ENCODE data around the gene MYLK. TPM values are rescaled to one million over a fixed set of nuclear protein-coding genes. Genes with fewer than 3 reads are reported as not detected.

Gene MYLK
- total and polyA plus RNA-seq, 2 of the 4 experiments (the other 2 are of a cell fraction), result 299 to 484 TPM

GRCh38 chr3:123758081-123758564 lies 126.0 kb downstream of the MYLK start:
- peak overlapping the region; percentile 78 to 84 for H4K8ac ChIP-seq (ENCODE audit: low read depth in 2 of 2, low read length in 2 of 2)
- H3K14ac ChIP-seq (replicated peaks; ENCODE audit: low read depth, low read length), result peak overlapping the region; percentile 77
- peak overlapping the region; percentile 93 for H2BK20ac ChIP-seq (ENCODE audit: low read depth, low read length)
- H3K18ac ChIP-seq (ENCODE audit: low read depth, low read length), result peak overlapping the region; percentile 78
- TF ChIP-seq SMC3 (IDR thresholded peaks at IDR 0.05; ENCODE audit: low read depth, low read length), result no peak
- TF ChIP-seq RAD21 (IDR thresholded peaks at IDR 0.05; ENCODE audit: low read length), result no peak
- no peak for TF ChIP-seq ELK1 (IDR thresholded peaks at IDR 0.05; ENCODE audit: borderline replicate concordance, low read depth, low read length)
- TF ChIP-seq NFE2L2 (IDR thresholded peaks at IDR 0.05; ENCODE audit: low read depth, low read length), result no peak; the same call in 1 of the 2 replicates
- no peak for TF ChIP-seq BHLHE40 (IDR thresholded peaks at IDR 0.05; ENCODE audit: low read depth, low read length)
- TF ChIP-seq USF2 (IDR thresholded peaks at IDR 0.05; ENCODE audit: low read depth, low read length), result no peak
- no peak for TF ChIP-seq MXI1 (IDR thresholded peaks at IDR 0.05; ENCODE audit: borderline replicate concordance, low read depth, low read length)
- no peak for TF ChIP-seq RCOR1 (IDR thresholded peaks at IDR 0.05; ENCODE audit: insufficient replicate concordance, low read length)
- TF ChIP-seq RFX5 (IDR thresholded peaks at IDR 0.05; ENCODE audit: low read depth, low read length), result no peak
- no peak for TF ChIP-seq POLR2A (IDR thresholded peaks at IDR 0.05; ENCODE audit: low read depth, low read length)
- TF ChIP-seq CTCF (conservative IDR thresholded peaks at IDR 0.05; ENCODE audit: low read depth, low read length), result no peak
- TF ChIP-seq MAFK (IDR thresholded peaks at IDR 0.05; ENCODE audit: low read depth, low read length), result no peak
- no peak for TF ChIP-seq FOS (IDR thresholded peaks at IDR 0.05; ENCODE audit: low read depth, low read length)
- TF ChIP-seq CHD1 (IDR thresholded peaks at IDR 0.05; ENCODE audit: low read depth, low read length), result no peak
- no peak for TF ChIP-seq MAZ (IDR thresholded peaks at IDR 0.05; ENCODE audit: borderline replicate concordance, low read depth, low read length)
- no peak for TF ChIP-seq CEBPB (IDR thresholded peaks at IDR 0.05; ENCODE audit: low read depth, low read length)
- no peak overlapping the region for H2AFZ ChIP-seq (replicated peaks; ENCODE audit: low read length, poor library complexity)
- peak overlapping the region; percentile 94 for H2BK120ac ChIP-seq (ENCODE audit: low read depth, low read length)
- DNase-seq (peak; percentile 65), ATAC-seq (ENCODE audit: low read depth) (peak; percentile 38)
- peak overlapping the region; percentile 82 for H2AK5ac ChIP-seq (ENCODE audit: low read depth, low read length)
- H3K4me3 ChIP-seq (ENCODE audit: insufficient read depth, low read depth, low read length), result no peak overlapping the region
- peak overlapping the region; percentile 95 for H3K4ac ChIP-seq (ENCODE audit: low read depth, low read length)
- dilution Hi-C loops (cut with HindIII; ENCODE audit: low sequenced_read_pairs, unreplicated experiment) (no loop called here), in situ Hi-C loops (cut with MboI; ENCODE audit: low sequenced_read_pairs) (no loop called here), intact Hi-C loops (cut with micrococcal nuclease) (loop anchor here (1.0 kb wide), 1 partner anchor 8 kb away; no protein-coding TSS in a partner anchor)
- no peaks in the 10 kb centered on the region for H4K20me1 ChIP-seq (ENCODE audit: insufficient read depth, low read length)
- peak overlapping the region; percentile 71 for H2AK9ac ChIP-seq (replicated peaks; ENCODE audit: low read depth, low read length, poor library complexity)
- peak overlapping the region; percentile 36; the same call in 1 of the 2 replicates for H3K56ac ChIP-seq (ENCODE audit: extremely low read depth, insufficient read depth, low read length)
- H3K27ac ChIP-seq (ENCODE audit: insufficient read depth, low read length), result peak overlapping the region; percentile 88
- H3K27me3 ChIP-seq (ENCODE audit: control insufficient read depth, insufficient read depth, low read length), result no peaks in the 10 kb centered on the region
- H2BK15ac ChIP-seq (ENCODE audit: low read depth, low read length), result peak overlapping the region; percentile 93
- peaks cover 16% of the 10 kb centered on the region for H3K36me3 ChIP-seq (ENCODE audit: control insufficient read depth, insufficient read depth, low read length)
- H3K9me1 ChIP-seq (ENCODE audit: insufficient read depth, low read length), result peaks cover 38% of the 10 kb centered on the region
- H3K79me1 ChIP-seq (ENCODE audit: low read depth in 1 of 2, low read length in 2 of 2), result peaks cover 41 to 79% of the 10 kb centered on the region in 2 experiments
- no TSS peak for BruUV-seq (replicated peaks)
- no CpG with 5 or more reads among the region's 2 CpGs for WGBS, 2 experiments (ENCODE audit: extremely low coverage in 2 of 2, insufficient read length in 1 of 2)
- CTCF ChIA-PET, result no interaction called here
- peak overlapping the region; percentile 93 for H4K91ac ChIP-seq (ENCODE audit: insufficient read depth, low read depth, low read length)
- H3K4me2 ChIP-seq (ENCODE audit: low read depth, low read length), result no peak overlapping the region
- H4K5ac ChIP-seq (ENCODE audit: low read depth, low read length), result peak overlapping the region; percentile 66
- peak overlapping the region; percentile 67 for H3K23ac ChIP-seq (ENCODE audit: low read depth, low read length)
- peak overlapping the region; percentile 24 for H3K9ac ChIP-seq (ENCODE audit: low read depth, low read length)
- peak overlapping the region; percentile 85 for H2BK5ac ChIP-seq (ENCODE audit: low read depth, low read length, poor library complexity, severe bottlenecking)
- POLR2A ChIA-PET (ENCODE audit: unreplicated experiment), result interaction anchor here (0.6 to 0.9 kb wide), 4 partner anchors 23 to 231 kb away, joined by 3 to 6 read pairs (median 3); no protein-coding TSS in a partner anchor
- H3K9me3 ChIP-seq (ENCODE audit: control insufficient read depth, insufficient read depth, low read length), result no peaks in the 10 kb centered on the region
- peaks cover 31% of the 10 kb centered on the region for H3K4me1 ChIP-seq (ENCODE audit: control insufficient read depth, insufficient read depth, low read length)

Measured in IMR-90 (cell line).